Right lung (tissue), 5 donors: ENCODE results near the gene SPEG. TPM values are rescaled to one million over a fixed set of nuclear protein-coding genes. Genes with fewer than 3 reads are reported as not detected.

Experiments used
- DNase-seq, 2 donors: peaks; one replicate each; pipeline ENCODE4 v3.0.0-alpha.2; 2013
- polyA plus RNA-seq, 5 donors: library from polyadenylated mRNA; unstranded; fragments of 120-200 nt; gene quantifications; one replicate each; pipeline versions ENCODE4 v1.2.1 to v1.2.3, GENCODE V29; 2013; ENCODE audit warnings: inconsistent platforms in 1 of 5, low replicate concordance in 1 of 5; ENCODE audit not compliant: insufficient read length in 5 of 5, insufficient read depth in 1 of 5

Gene SPEG
- polyA plus RNA-seq, 5 donors: 18.1 to 35.5 (median 33.7) TPM

GRCh38 chr2:219477179-219477578, 42.5 kb downstream of the SPEG start:
- no peak for DNase-seq

GRCh38 chr2:219477815-219478214, 43.2 kb downstream of the SPEG start:
- DNase-seq: no peak

GRCh38 chr2:219478916-219479315, 44.3 kb downstream of the SPEG start:
- DNase-seq: no peak

- no peak for DNase-seq
These were observed 45.4 kb downstream of the SPEG start for GRCh38 chr2:219480004-219480403.

GRCh38 chr2:219482674-219483405, 48.2 kb downstream of the SPEG start:
- no peak for DNase-seq

DNA sequence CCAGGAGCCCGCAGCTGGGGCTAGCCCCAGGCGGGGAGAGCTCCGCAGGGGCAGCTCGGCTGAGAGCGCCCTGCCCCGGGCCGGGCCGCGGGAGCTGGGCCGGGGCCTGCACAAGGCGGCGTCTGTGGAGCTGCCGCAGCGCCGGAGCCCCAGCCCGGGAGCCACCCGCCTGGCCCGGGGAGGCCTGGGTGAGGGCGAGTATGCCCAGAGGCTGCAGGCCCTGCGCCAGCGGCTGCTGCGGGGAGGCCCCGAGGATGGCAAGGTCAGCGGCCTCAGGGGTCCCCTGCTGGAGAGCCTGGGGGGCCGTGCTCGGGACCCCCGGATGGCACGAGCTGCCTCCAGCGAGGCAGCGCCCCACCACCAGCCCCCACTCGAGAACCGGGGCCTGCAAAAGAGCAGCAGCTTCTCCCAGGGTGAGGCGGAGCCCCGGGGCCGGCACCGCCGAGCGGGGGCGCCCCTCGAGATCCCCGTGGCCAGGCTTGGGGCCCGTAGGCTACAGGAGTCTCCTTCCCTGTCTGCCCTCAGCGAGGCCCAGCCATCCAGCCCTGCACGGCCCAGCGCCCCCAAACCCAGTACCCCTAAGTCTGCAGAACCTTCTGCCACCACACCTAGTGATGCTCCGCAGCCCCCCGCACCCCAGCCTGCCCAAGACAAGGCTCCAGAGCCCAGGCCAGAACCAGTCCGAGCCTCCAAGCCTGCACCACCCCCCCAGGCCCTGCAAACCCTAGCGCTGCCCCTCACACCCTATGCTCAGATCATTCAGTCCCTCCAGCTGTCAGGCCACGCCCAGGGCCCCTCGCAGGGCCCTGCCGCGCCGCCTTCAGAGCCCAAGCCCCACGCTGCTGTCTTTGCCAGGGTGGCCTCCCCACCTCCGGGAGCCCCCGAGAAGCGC, 49.1 kb downstream of the SPEG start:
- no peak for DNase-seq

DNA sequence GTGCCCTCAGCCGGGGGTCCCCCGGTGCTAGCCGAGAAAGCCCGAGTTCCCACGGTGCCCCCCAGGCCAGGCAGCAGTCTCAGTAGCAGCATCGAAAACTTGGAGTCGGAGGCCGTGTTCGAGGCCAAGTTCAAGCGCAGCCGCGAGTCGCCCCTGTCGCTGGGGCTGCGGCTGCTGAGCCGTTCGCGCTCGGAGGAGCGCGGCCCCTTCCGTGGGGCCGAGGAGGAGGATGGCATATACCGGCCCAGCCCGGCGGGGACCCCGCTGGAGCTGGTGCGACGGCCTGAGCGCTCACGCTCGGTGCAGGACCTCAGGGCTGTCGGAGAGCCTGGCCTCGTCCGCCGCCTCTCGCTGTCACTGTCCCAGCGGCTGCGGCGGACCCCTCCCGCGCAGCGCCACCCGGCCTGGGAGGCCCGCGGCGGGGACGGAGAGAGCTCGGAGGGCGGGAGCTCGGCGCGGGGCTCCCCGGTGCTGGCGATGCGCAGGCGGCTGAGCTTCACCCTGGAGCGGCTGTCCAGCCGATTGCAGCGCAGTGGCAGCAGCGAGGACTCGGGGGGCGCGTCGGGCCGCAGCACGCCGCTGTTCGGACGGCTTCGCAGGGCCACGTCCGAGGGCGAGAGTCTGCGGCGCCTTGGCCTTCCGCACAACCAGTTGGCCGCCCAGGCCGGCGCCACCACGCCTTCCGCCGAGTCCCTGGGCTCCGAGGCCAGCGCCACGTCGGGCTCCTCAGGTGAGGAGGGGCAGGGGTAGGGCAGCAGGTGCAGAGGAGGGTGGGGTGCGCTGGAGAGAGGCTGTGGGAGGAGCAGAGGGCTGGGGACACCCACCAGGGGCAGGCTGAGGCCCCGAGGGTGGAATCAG, 49.9 kb downstream of the SPEG start:
- no peak for DNase-seq

DNA sequence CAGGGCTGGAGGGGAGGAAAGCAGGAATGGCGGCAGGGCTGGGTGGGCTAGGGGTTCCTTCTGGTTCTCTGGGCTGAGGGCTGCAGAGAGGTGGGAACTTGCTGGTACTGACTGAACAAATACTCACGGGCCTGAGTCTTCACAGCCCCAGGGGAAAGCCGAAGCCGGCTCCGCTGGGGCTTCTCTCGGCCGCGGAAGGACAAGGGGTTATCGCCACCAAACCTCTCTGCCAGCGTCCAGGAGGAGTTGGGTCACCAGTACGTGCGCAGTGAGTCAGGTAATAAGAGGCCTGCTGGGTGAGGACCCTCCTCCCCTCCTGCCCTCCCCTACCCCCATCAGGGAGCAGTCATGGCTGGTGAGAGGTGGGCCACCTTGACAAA, 50.5 kb downstream of the SPEG start:
- DNase-seq: no peak

DNA sequence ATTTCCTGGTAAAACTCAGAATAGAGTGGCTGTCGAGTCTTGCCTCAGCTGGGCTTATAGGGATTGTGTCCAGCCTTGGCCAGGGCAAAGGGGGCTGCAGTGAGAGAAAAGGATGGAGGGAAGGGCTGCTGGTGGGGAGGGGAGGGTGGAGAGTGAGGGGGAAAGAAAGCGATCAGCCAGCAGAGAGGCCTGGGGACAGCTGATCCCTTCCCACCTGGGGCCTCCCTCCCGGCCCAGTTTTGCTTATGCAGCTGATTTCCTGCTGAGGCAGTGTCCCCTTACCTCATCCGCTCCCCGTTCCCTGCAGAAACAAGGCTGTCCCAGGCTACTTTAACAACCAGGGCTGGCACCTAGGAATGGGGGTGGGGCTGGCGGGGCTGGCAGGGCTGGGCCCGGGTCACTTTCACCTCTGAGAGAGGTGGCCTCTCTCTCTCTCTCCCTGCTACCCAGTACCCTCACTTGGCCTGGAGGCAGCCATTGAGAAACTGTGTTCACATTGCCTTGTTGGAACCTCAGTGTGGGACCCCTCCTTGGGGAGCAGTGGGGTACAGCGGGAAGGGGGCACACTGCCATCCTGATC, 51.8 kb downstream of the SPEG start:
- no peak for DNase-seq

- DNase-seq: no peak
These were observed 53.7 kb downstream of the SPEG start for GRCh38 chr2:219488149-219488843.

- no peak for DNase-seq
These were observed 54.2 kb downstream of the SPEG start for GRCh38 chr2:219488844-219489194.

DNA sequence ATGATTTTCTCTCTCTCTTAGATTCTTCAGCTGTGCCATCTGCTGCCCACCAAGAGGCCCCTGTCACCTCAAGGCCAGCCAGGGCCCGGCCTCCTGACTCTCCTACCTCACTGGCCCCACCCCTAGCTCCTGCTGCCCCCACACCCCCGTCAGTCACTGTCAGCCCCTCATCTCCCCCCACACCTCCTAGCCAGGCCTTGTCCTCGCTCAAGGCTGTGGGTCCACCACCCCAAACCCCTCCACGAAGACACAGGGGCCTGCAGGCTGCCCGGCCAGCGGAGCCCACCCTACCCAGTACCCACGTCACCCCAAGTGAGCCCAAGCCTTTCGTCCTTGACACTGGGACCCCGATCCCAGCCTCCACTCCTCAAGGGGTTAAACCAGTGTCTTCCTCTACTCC, 54.7 kb downstream of the SPEG start:
- no peak for DNase-seq

GRCh38 chr2:219490186-219490585, 55.5 kb downstream of the SPEG start:
- DNase-seq: no peak

GRCh38 chr2:219490600-219491130, 56.0 kb downstream of the SPEG start:
- no peak for DNase-seq

- no peak for DNase-seq
These were observed 56.8 kb downstream of the SPEG start for GRCh38 chr2:219491278-219491963.

DNA sequence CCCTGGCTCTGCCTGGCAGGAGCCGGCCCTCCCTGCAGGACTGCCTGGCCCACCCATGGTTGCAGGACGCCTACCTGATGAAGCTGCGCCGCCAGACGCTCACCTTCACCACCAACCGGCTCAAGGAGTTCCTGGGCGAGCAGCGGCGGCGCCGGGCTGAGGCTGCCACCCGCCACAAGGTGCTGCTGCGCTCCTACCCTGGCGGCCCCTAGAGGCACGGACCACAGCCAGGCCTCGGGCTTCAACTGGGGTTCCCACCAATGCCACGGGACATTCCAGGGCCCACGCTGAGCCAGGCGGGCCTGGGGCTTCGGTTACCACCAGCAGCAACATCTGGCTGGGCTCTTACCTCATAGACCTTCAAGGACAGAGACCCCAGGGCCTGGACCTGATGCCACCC, 57.9 kb downstream of the SPEG start:
- no peak for DNase-seq

DNA sequence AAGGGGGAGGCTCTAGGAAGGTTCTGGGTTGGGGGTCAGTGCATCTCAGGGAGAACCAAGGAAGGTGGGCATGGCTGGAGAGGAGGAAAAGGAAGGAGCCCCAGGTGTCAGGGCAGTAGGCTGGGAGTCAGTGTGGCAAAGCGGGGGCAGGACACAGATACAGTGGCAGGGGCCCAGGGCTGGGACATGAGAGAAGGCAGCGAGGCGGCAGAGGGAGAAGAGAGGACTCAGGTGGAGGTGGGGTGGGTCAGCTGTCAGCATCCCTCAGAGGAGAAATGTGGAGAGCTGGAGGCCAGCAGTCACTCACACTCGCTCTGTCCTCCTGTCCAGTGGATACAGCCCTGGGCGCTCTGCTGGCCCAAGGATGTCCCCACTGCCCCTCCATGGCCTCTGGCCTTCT, 58.4 kb downstream of the SPEG start:
- no peak for DNase-seq

DNA sequence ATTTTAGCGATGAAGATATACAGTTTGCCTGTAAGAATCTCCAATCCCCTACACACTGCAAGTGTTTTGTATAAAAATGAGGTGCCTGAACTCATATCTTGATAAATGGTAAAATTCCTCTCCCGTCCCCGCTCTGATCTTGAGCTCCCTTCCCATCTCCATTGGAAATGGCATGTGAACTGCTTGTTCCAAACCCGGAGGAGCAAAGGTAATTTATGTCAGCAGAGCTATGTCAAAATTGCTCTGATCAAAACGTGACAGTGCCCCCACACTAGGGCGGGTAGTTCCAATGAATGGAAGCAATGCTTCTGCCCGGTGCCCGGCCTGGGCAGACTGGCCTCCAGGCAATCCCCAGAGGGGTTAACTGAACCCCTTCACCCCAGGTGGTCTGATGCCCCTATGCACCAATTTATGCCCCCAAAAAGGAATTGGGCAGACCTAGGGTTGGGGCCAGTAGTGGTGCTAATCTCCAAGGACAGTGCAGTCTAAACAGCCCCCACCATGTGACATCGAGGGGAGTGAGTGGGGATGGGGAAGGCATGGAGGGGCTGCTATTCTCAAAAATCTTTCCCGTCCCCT, 60.4 kb downstream of the SPEG start:
- no peak for DNase-seq

DNA sequence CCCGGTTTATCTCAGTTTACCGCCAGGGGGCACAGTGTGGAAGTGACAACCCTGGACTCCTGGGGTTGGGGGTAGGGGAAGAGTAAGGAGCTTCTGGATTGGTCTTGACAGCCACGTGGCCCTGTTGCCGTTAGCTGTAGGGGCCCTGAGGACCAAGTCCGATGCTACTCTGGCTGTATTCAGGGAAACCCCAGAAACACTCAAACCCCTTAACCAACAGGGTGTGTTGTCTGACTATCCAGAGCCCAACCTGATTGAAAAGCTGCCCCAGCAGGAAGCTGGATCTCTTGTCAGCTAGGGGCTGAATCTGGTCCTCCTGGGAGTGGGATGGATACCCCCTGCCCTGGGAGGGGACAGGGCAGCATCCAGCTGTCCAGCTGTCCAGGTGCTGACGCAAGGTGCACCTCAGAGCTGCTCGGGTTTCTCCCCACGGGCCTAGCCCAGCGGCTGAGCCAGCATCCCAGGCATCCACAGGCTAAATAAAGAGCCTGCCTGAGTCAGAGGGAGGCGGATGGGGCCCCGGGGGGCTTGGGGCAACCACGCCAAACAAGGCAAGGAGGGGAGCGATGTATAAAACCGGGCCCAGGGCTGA, 61.0 kb downstream of the SPEG start:
- DNase-seq: no peak
